PFSK-1 (cell line): ENCODE measurements around the gene GSG1L.

Experiments
- FOXP2 ChIP-seq: optimal IDR thresholded peaks from 2 replicates; pipeline ENCODE3; 2011; ENCODE audit warnings: borderline replicate concordance, control low read depth, inconsistent platforms; ENCODE audit not compliant: insufficient read depth; ENCODE audit errors: extremely low read length, extremely low read depth
- POLR2AphosphoS5 ChIP-seq: IDR thresholded peaks from 2 replicates; pipeline ENCODE4 v1.6.1; 2012; ENCODE audit warnings: low read depth, mild to moderate bottlenecking, control low read depth, low read length, moderate library complexity
- SIN3A ChIP-seq: IDR thresholded peaks from 2 replicates; pipeline ENCODE4 v1.6.1; 2012; ENCODE audit warnings: mild to moderate bottlenecking, low read length, moderate library complexity, borderline replicate concordance; ENCODE audit not compliant: insufficient read depth
- TAF1 ChIP-seq: IDR thresholded peaks from 2 replicates; pipeline ENCODE4 v1.6.1; 2012; ENCODE audit warnings: low read length, control low read depth, borderline replicate concordance; ENCODE audit not compliant: insufficient read depth
- TF ChIP-seq, protein P1 (sequence below), 2 experiments: IDR thresholded peaks; 2 replicates each; pipeline versions ENCODE4 v1.6.1 to v1.8.0; 2011 to 2012; ENCODE audit warnings: low read depth in 2 of 2, low read length in 2 of 2, control low read depth in 1 of 2, inconsistent platforms in 1 of 2, mild to moderate bottlenecking in 1 of 2, moderate library complexity in 1 of 2; ENCODE audit not compliant: insufficient read depth in 1 of 2

The GSG1L gene

DNA sequence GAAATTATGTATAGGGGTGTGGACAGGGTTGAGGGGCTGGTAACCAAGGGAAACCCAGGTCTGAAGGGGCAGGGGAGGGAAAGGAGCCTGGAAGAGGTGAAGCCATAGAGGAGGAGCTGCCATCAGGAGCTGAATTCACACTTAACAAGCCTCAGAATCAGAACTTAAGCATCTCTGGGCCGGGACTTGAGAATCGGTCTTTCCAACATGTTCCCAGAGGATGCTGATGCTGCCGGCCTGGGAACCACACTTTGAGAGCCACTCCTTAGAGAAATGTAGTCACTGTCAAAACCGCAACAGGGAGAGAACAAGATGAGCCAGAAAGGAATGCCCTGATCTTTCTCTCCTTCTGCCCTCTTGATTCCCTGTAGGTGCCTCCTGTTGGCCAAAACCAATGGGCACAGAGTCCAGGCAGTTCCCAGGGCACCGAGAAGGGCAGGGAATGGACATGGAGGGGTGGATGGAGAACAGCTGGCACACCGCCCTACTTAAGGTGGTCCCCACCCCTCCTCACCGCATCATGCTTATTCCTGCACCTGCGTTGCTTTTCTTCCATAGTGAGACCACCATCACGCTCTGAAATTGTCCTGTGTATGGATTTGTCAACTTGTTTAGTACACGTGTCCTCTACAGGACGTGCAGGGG is 88.5 kb downstream of the GSG1L start:
- no peak for TF ChIP-seq FOXP2
- TF ChIP-seq POLR2AphosphoS5, result no peak
- TF ChIP-seq SIN3A, result no peak
- TF ChIP-seq, protein P1, sequence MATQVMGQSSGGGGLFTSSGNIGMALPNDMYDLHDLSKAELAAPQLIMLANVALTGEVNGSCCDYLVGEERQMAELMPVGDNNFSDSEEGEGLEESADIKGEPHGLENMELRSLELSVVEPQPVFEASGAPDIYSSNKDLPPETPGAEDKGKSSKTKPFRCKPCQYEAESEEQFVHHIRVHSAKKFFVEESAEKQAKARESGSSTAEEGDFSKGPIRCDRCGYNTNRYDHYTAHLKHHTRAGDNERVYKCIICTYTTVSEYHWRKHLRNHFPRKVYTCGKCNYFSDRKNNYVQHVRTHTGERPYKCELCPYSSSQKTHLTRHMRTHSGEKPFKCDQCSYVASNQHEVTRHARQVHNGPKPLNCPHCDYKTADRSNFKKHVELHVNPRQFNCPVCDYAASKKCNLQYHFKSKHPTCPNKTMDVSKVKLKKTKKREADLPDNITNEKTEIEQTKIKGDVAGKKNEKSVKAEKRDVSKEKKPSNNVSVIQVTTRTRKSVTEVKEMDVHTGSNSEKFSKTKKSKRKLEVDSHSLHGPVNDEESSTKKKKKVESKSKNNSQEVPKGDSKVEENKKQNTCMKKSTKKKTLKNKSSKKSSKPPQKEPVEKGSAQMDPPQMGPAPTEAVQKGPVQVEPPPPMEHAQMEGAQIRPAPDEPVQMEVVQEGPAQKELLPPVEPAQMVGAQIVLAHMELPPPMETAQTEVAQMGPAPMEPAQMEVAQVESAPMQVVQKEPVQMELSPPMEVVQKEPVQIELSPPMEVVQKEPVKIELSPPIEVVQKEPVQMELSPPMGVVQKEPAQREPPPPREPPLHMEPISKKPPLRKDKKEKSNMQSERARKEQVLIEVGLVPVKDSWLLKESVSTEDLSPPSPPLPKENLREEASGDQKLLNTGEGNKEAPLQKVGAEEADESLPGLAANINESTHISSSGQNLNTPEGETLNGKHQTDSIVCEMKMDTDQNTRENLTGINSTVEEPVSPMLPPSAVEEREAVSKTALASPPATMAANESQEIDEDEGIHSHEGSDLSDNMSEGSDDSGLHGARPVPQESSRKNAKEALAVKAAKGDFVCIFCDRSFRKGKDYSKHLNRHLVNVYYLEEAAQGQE (IDR thresholded peaks at IDR 0.05; ENCODE audit: insufficient read depth in 1 of 2, low read depth in 2 of 2, low read length in 2 of 2), result no peak
- TF ChIP-seq TAF1, result no peak

GRCh38 chr16:27973678-27974077 is 89.8 kb downstream of the GSG1L start:
- TF ChIP-seq POLR2AphosphoS5 (no peak), FOXP2 (no peak)
- TF ChIP-seq, protein P1 (IDR thresholded peaks at IDR 0.05; ENCODE audit: insufficient read depth in 1 of 2, low read depth in 2 of 2, low read length in 2 of 2), result no peak

GRCh38 chr16:27972500-27972899 is 91.0 kb downstream of the GSG1L start:
- TF ChIP-seq SIN3A (no peak), FOXP2 (no peak), TAF1 (no peak), POLR2AphosphoS5 (no peak)
- TF ChIP-seq, protein P1 (IDR thresholded peaks at IDR 0.05; ENCODE audit: insufficient read depth in 1 of 2, low read depth in 2 of 2, low read length in 2 of 2), result no peak

DNA sequence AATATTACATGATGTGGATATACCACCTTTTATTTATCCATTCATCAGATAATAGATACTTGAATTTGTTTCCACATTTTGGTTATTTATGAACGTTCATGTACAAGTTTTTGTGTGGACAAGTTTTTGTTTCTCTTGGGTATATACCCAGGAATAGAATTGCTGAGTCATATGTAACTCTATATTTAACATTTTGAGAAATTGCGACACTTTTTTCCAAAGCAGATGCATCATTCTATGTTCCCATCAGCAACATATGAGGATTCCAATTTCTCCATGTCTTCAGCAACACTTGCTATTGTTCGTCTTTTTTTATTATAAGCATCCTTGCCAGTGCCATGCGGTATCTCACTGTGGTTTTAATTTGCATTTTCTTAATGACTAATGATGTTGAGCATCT is 93.9 kb downstream of the GSG1L start:
- TF ChIP-seq TAF1, result no peak
- TF ChIP-seq FOXP2, result no peak
- TF ChIP-seq SIN3A, result no peak
- TF ChIP-seq POLR2AphosphoS5, result no peak
- TF ChIP-seq, protein P1 (IDR thresholded peaks at IDR 0.05; ENCODE audit: insufficient read depth in 1 of 2, low read depth in 2 of 2, low read length in 2 of 2), result no peak

GRCh38 chr16:27967169-27967568 is 96.3 kb downstream of the GSG1L start:
- TF ChIP-seq FOXP2 (no peak), TAF1 (no peak), POLR2AphosphoS5 (no peak)
- TF ChIP-seq, protein P1 (IDR thresholded peaks at IDR 0.05; ENCODE audit: insufficient read depth in 1 of 2, low read depth in 2 of 2, low read length in 2 of 2), result no peak
